GM18499 (cell line): Measurements from ENCODE around the gene ITGA7.
A peak's percentile ranks its signal among the peaks of the same experiment; 100 is the strongest.

ENCODE experiments used
- ATAC-seq: cut with Tn5 transposase; IDR thresholded peaks from one replicate; pipeline ENCODE4 v1.9.1; 2021; ENCODE audit warnings: moderate number of reproducible peaks; ENCODE audit not compliant: insufficient read depth, unreplicated experiment

The ITGA7 gene

DNA sequence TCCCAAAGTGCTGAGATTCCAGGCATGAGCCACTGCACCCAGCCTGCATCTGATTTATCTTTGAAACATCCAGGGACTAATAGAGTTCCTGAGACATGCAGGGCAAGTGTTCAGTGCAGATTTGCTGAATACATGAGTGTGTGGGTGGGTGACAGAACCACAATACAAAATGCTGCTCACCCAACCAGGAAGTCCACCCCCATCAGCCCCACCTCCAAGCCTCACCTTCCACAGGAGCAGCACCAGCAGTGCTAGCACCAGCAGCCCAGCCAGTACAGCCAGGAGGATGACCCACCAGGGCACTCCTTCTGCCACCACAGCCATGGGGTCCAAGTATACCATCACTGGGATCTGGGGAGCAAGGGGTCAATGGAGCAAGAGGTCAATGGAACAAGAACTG is 20.0 kb downstream of the ITGA7 start:
- no peak for ATAC-seq

DNA sequence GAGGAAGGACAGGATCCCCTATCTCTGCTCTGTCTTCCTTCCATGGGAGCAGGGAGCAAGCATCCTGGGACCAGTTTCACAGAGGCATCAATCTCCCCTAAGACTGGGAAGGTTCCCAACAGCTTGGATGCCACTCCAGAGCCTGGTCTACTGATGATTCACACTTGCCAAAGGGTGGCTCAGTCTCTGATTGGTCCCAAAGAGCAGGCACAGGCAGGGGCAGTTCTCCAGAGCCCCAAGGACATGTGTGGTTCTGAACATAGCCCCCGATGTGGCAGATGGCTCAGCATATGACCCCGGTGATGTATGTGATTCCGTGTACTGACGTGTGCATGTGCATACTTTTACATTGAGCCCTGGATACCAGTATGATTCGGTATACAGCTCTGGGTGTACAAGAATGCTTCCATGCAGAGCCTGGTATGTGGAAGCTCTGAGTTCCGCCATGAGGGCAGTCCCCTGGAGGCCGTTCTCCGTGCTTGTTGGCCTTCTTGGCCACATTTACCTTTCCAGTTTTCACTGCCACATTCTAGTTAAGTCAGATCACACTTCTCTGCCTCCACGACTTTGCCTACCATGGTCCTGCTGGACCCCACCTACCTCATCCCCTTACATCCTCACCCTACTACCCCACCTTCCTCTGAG is 21.2 kb downstream of the ITGA7 start:
- no peak for ATAC-seq

- no peak for ATAC-seq
Observed at GRCh38 chr12:55685671-55686070, 22.0 kb downstream of the ITGA7 start.

- ATAC-seq = no peak
Observed at GRCh38 chr12:55684761-55685370, 22.8 kb downstream of the ITGA7 start.

GRCh38 chr12:55683676-55684075 is 24.0 kb downstream of the ITGA7 start:
- no peak for ATAC-seq

GRCh38 chr12:55682087-55682796 is 25.5 kb downstream of the ITGA7 start:
- no peak for ATAC-seq

DNA sequence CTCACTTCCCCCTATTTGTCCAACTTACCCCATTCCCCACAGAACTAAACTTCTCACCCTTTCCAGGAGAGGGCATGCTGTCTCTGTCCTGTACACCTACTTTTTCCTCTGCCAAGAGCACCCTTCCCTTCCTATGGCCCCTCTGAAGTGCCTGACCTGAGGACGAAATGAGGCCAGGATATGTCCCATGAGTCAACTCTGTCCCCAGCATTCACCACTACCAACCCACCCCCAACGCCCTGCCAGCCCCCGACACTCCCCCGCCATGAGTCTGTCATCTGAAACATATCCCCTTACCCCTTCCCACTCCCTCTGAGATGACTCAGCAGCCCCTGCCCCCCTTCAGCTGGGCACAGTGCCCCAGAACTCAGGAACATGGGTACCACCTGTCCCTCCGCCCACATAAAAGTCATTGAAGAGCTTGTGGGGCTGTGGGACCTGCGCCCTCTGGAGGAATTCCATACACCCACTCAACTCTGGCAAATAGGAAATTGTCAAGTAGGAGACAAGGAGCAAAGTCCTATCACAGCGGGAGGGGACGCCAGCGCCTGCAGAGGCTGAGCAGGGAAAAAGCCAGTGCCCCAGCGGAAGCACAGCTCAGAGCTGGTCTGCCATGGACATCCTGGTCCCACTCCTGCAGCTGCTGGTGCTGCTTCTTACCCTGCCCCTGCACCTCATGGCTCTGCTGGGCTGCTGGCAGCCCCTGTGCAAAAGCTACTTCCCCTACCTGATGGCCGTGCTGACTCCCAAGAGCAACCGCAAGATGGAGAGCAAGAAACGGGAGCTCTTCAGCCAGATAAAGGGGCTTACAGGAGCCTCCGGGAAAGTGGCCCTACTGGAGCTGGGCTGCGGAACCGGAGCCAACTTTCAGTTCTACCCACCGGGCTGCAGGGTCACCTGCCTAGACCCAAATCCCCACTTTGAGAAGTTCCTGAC is 26.3 kb downstream of the ITGA7 start:
- no peak for ATAC-seq

GRCh38 chr12:55679691-55680090 is 28.0 kb downstream of the ITGA7 start:
- no peak for ATAC-seq

DNA sequence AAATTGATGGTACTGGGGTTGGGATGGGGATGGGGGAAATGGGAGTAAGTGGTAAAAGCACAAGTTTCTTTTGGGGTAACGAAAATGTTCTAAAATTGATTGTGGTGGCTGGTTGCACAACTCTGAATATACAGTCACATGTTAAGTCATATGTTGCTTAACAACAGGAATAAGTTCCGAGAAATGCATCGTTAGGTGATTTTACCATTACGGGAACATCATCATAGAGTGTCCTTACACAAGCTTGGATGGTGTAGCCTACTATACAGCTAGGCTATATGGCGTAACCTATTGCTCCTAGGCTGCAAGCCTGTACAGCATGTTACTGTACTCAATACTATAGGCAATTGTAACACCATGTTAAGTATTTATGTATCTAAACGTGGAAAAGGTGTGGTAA is 31.0 kb downstream of the ITGA7 start:
- ATAC-seq = no peak

DNA sequence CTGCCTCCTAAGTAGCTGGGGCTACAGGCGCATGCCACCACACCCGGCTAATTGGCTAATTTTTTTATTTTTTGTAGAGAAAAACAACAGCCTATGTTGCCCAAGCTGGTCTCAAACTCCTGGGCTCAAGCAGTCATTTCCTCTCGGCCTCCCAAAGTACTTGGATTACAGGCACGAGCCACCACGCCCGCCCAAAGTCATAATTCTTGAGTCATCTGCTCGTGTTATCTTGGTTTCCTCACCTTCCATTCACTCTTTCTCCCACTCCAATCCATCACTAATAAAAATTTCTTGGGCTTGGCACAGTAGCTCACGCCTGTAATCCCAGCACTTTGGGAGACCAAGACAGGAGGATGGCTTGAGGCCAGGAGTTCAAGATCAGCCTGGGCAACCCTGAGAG is 32.0 kb downstream of the ITGA7 start:
- no peak for ATAC-seq

- peak; percentile 99 for ATAC-seq
Observed at GRCh38 chr12:55673638-55674037, 34.1 kb downstream of the ITGA7 start.

- ATAC-seq = no peak
Observed at GRCh38 chr12:55671746-55672145, 36.0 kb downstream of the ITGA7 start.

- no peak for ATAC-seq
Observed at GRCh38 chr12:55670276-55670675, 37.4 kb downstream of the ITGA7 start.

DNA sequence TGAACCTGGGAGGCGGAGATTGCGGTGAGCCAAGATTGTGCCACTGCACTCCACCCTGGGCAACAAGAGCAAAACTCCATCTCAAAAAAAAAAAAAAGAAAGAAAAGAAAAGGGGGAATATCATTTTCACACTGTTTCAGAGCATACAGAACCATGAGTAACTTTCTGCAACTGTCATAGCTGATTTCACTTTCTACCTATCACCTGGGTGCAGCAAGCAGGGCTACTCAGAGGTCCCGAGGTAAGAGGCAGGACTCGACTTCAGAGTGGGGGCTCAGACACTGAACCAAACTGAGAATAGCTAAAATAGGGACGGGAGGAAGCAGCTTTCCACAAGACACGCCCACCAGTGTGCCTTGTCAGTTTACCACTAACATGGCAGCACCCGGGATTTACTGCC is 41.2 kb downstream of the ITGA7 start:
- ATAC-seq = no peak

GRCh38 chr12:55664826-55665225 is 42.9 kb downstream of the ITGA7 start:
- ATAC-seq = no peak

DNA sequence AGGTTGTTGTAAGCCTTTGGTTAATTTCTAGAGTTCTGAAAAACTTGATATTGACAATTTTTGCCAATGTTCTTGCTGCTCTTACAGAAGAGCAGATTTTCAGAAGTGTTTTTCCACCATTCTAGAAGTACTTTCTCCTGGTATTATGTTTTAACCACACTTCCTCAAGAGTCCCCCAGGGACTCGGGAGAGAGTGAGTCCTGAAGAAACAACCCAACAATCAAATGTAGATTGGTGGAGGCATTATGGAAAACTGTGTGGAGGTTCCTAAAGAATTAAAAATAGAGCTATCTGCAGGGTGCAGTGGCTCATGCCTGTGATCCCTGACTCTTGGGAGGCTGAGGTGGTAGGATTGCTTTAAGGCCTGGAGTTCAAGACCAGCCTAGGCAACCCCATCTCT is 44.3 kb downstream of the ITGA7 start:
- ATAC-seq = no peak

GRCh38 chr12:55659486-55660385 is 48.0 kb downstream of the ITGA7 start:
- no peak for ATAC-seq

GRCh38 chr12:55658635-55659391 is 48.9 kb downstream of the ITGA7 start:
- ATAC-seq = no peak

DNA sequence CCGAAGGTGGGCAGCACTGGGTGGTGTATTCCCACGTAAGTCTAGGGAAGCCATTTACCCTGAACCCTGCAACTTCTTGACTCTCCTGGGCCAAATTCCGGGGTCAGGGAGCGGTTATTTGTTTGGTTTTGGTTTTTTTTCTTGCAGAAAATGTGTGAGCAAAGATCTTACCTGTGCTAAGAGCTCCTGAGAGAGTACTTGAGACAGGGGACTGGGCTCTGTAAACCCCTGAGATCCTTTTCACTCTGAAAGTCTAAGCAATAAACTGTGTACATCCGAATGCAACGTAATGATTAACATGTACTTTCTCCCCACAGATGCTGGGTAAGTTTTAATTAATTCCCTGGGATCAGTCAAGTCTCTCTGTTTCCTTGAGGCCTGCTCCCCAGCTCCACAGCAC is 49.5 kb downstream of the ITGA7 start:
- no peak for ATAC-seq
